Small intestine (tissue), 7 donors: ENCODE data around the gene CD72. TPM values are rescaled to one million over a fixed set of nuclear protein-coding genes. Genes with fewer than 3 reads are reported as not detected.
"Not testable (repeated sequence)": the region's sequence is repeated elsewhere in the genome, so short reads cannot be mapped to it uniquely, and the experiment has no call there.

Experiments
- DNase-seq, 2 donors: peaks; one replicate each; pipeline versions ENCODE4 v3.0.0 to v3.0.0-alpha.2; 2013
- FAIRE-seq: peaks from 2 replicates; lab custom pipeline; 2012; peaks lifted over from hg19 to GRCh38; lab: Jason Lieb, UNC
- H3K27ac ChIP-seq, 3 donors: one replicate each; pipeline ENCODE4 v1.5.1; 2013; ENCODE audit warnings: low read length in 2 of 3, mild to moderate bottlenecking in 2 of 3, control low read depth in 1 of 3, inconsistent platforms in 1 of 3, low read depth in 1 of 3, moderate library complexity in 1 of 3
- H3K27me3 ChIP-seq, 3 donors: one replicate each; pipeline ENCODE4 v1.6.1; 2013; ENCODE audit warnings: low read length in 3 of 3, inconsistent platforms in 1 of 3; ENCODE audit not compliant: control insufficient read depth in 3 of 3, insufficient read depth in 3 of 3
- H3K36me3 ChIP-seq, 3 donors: one replicate each; pipeline ENCODE4 v1.6.1; 2013; ENCODE audit warnings: low read length in 3 of 3, inconsistent platforms in 1 of 3, low read depth in 1 of 3, mild to moderate bottlenecking in 1 of 3, moderate library complexity in 1 of 3; ENCODE audit not compliant: control insufficient read depth in 3 of 3, insufficient read depth in 2 of 3
- H3K4me1 ChIP-seq, 3 donors: one replicate each; pipeline ENCODE4 v1.6.1; 2013; ENCODE audit warnings: low read length in 2 of 3, inconsistent platforms in 1 of 3, low read depth in 1 of 3, mild to moderate bottlenecking in 1 of 3, moderate library complexity in 1 of 3; ENCODE audit not compliant: control insufficient read depth in 3 of 3, insufficient read depth in 2 of 3
- H3K4me3 ChIP-seq, 3 donors: one replicate each; pipeline ENCODE4 v1.5.1; 2013; ENCODE audit warnings: low read length in 3 of 3, control low read depth in 1 of 3, inconsistent platforms in 1 of 3, low read depth in 1 of 3, mild to moderate bottlenecking in 1 of 3, moderate library complexity in 1 of 3
- H3K9me3 ChIP-seq, 2 donors: one replicate each; pipeline ENCODE4 v1.6.1; 2013; ENCODE audit warnings: low read depth in 1 of 2, low read length in 1 of 2; ENCODE audit not compliant: control insufficient read depth in 2 of 2, insufficient read depth in 1 of 2
- WGBS, 3 donors: extraction: QIAGEN DNeasy Blood & Tissue Kit; methylation state at CpG; one replicate each; pipeline ENCODE4 v1.1.7; 2013; 5-methylcytosine and 5-hydroxymethylcytosine counted together
- polyA plus RNA-seq, 4 donors: library from polyadenylated mRNA; stranded (reverse) in 3 of 4; unstranded in 1 of 4; fragments of 200-250 nt in 3 of 4; fragments of 120-200 nt in 1 of 4; gene quantifications; one replicate each; pipeline versions ENCODE4 v1.2.1 to v1.2.3, GENCODE V29; 2013
- donor health status: healthy with polysubstance abuse.
- donor health status: control.
- donor health status: control.
- donor health status: Bipolar disorder and iron deficiency.
- donor health status: healthy.

CD72 gene
- polyA plus RNA-seq, 4 donors = 0.54 to 2.3 (median 1.6) TPM

DNA sequence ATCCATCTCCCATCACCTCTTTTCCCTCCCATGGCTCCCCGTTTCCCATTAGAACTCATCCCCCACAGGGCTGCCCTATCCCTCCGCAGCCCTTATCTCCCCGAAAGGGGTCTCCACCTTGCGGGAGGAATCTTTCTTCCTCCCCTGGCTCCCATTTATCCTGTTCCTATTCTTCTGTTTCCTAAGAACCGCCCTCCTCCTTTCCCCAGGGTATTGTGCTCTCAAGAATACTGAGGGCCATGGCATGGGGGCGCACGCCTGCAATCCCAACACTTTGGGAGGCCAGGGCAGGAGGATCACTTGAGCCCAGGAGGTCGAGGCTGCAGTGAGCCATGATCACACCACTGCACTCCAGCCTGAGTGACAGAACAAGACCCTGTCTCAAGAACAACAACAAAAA lies 665 bp downstream of the CD72 start:
- no peak for FAIRE-seq
- DNase-seq = no peak
- peak overlapping the region; percentile 30 to 41 (median 36) for H3K4me3 ChIP-seq
- peaks cover 0 to 11% (median 0%) of the 10 kb centered on the region in 3 donors for H3K4me1 ChIP-seq
- peak overlapping the region in 1 of 3 donors; percentile 74 for H3K27ac ChIP-seq
- no peaks in the 10 kb centered on the region for H3K9me3 ChIP-seq
- peaks cover 0 to 23% (median 0%) of the 10 kb centered on the region in 3 donors for H3K27me3 ChIP-seq
- 69 to 76% (median 71%) methylated on average over 8 of the region's 8 CpGs for WGBS, 3 donors
- H3K36me3 ChIP-seq = no peaks in the 10 kb centered on the region

DNA sequence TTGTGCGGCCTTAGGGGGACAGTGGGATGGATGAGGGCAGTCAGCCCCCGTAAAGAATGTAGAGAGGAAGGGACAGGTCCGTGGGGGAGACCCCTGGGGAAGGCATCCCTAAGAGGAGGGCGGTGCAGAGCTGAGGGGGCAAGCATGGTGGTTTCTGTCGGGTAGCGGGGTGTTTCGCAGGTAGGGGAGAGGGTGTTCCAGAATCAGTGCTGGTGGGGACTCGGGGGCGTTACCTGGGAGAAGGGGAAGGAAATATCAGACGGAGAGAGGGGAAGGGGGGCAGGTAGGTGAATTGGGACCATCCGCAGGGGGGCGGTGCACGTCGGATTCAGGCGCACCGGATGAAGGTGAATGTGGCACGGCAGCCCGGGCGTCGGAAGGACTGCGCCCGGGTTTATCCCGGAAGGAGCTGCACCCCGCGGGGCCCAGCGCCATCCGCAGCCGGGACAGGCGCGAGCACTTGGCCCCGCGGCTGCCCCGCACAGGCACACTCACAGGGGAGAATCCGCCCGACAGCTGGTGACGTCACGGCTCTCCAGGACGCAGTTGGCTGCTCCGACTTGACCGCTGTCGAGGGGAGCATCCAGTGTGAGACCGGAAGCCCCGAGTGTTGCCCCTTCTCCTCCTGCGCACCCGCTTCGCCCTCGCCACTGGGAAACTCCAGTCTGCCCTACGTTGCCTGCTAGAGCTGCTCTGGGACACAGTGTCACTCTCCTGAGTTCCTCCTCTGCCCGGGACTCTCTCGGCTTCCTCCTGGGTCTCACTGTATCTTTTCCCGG lies 1.3 kb downstream of the CD72 start:
- peaks cover 0 to 23% (median 0%) of the 10 kb centered on the region in 3 donors for H3K27me3 ChIP-seq
- peak overlapping the region in 2 of 3 donors; percentile 6 to 61 for H3K27ac ChIP-seq
- DNase-seq (peak; percentile 51 to 79), FAIRE-seq (no peak)
- H3K9me3 ChIP-seq = no peaks in the 10 kb centered on the region
- H3K36me3 ChIP-seq = no peaks in the 10 kb centered on the region
- peak overlapping the region; percentile 30 to 41 (median 36) for H3K4me3 ChIP-seq
- H3K4me1 ChIP-seq = peaks cover 0 to 11% (median 0%) of the 10 kb centered on the region in 3 donors
- WGBS, 3 donors = 7 to 15% (median 11%) methylated on average over 39 to 51 of the region's 51 CpGs

DNA sequence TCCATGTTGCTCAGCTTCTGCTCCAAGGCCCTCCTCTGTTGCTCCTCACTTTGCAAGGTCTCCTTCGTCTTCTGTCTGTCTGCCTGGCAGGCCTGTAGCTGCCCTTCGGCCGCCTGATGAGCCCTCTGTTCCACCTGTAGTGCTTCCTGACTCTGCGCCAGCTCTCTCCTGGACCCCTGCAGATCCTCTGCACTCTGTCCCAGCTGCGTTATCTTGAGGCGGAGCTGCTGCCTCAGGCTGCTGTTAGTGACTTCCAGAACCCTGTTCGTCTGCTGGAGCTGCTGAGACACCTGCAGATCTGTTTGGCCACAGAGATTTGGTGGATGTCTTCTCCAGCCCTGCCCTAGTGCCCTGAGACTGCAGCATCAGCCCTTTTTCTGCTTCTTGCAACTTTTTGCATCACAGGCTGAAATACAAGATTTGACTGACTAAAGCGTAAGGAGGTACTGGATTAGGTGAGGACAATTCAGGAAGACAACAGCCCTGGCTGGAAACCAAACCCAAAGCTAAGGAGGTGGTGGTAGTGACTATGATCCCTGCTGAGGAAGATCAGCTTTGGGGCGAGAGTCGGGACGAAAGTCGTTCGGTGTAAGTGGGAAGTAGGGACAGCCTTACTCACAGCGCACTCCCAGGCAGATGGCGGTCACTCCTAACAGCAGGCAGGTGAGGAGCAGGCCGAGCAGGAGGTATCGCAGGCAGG lies 2.1 kb downstream of the CD72 start:
- DNase-seq (no peak), FAIRE-seq (no peak)
- Histone ChIP-seq H3K27ac (no peak overlapping the region), H3K27me3 (peaks cover 0 to 23% (median 0%) of the 10 kb centered on the region in 3 donors), H3K4me1 (peaks cover 0 to 11% (median 0%) of the 10 kb centered on the region in 3 donors), H3K4me3 (no peak overlapping the region), H3K9me3 (no peaks in the 10 kb centered on the region), H3K36me3 (no peaks in the 10 kb centered on the region)
- 80 to 87% (median 85%) methylated on average over 17 of the region's 17 CpGs for WGBS, 3 donors

DNA sequence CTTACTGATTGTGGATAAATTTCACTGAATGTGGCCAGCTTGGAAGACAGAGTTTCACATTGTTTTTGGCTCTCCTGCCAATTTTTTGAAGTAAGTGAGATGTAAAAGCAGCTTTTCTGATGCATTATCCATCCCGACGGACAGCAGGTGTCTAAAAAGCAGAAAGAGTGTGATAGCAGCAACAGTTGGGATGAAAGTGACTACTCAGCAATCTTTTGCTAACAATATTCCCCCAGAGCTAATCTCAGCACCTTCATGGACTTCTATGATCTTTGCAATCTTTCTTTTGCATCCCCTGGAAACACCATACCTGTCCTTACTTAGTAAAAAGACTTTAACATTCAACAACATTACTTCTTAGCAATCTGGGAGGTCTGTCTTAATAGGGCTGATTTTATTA lies 5.4 kb downstream of the CD72 start:
- no peak overlapping the region for H3K4me3 ChIP-seq
- H3K4me1 ChIP-seq = peaks cover 0 to 11% (median 0%) of the 10 kb centered on the region in 3 donors
- DNase-seq (no peak), FAIRE-seq (no peak)
- H3K27me3 ChIP-seq = peaks cover 0 to 23% (median 0%) of the 10 kb centered on the region in 3 donors
- no peak overlapping the region for H3K27ac ChIP-seq
- peaks cover 0 to 29% (median 11%) of the 10 kb centered on the region in 3 donors for H3K36me3 ChIP-seq
- 91 to 98% (median 95%) methylated on average over 2 of the region's 2 CpGs for WGBS, 3 donors
- H3K9me3 ChIP-seq = no peaks in the 10 kb centered on the region

DNA sequence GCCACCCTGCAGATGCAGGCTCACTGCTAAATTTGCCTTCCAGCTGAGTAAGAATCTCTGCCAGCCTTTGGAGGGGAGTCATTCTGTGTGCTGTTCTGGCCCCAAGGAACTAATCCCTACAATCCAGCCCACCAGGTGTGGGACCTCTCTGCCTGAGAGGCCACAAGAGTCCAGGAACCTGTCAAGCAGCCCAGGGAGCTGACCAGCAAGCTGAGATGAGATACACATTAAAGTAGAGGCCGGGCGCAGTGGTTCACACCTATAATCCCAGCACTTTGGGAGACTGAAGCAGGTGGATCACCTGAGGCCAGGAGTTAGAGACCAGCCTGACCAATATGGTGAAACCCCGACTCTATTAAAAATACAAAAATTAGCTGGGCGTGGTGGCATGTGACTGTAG lies 6.1 kb downstream of the CD72 start:
- not testable (repeated sequence) for H3K4me3 ChIP-seq, DNase-seq, H3K27ac ChIP-seq, H3K4me1 ChIP-seq, FAIRE-seq, H3K9me3 ChIP-seq
- 89 to 93% (median 91%) methylated on average over 4 of the region's 4 CpGs for WGBS, 3 donors
- H3K36me3 ChIP-seq = peaks cover 0 to 37% (median 11%) of the 10 kb centered on the region in 3 donors
- H3K27me3 ChIP-seq = peaks cover 0 to 16% (median 0%) of the 10 kb centered on the region in 3 donors

DNA sequence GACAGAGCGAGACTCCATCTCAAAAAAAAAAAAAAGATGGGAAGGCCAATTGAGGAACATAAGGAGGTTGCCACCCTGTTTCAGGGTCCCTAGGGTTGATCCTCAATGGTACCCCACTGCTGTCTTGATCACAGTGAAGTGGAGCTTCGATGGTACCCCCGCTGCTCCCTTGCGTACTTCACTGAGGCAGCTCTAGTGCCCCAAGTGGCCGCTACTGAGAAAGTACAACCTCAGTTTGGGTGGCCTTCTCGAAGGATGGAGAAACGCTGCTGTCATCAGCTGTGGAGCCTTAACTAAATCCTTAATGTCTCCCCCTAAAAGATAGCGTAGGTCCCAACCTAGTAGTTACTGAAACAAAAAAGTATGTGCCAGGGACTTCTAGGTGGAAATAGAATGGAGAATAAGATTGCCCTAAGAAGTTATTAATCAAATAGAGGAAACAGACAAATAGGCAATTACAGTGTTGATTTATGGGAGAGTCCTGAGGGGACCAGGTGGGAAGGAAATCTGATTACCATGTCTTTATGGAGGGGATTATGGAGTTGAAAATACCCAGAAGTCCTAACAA lies 6.9 kb downstream of the CD72 start:
- 15 to 17% (median 16%) methylated on average over 8 of the region's 8 CpGs for WGBS, 3 donors
- FAIRE-seq (no peak), DNase-seq (peak; percentile 47 to 52)

DNA sequence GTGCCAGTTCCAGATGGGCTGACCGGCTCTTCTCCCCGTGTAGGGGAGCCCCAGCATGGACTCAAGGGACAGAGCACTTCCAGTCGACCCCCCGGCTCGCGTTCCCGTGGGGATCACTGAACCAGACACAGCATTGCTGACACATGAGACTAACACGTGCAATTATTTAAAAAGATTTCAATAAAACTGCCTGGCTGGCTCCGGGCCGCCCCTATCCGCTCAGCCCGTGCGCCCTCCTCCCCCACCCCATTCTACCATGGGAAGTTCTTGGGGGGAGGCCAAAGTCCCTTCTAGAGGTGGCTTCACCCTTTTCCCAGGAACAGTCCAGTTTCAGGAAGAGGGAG lies 8.4 kb downstream of the CD72 start:
- H3K4me3 ChIP-seq = no peak overlapping the region
- no peak overlapping the region for H3K27ac ChIP-seq
- no peak for FAIRE-seq
- WGBS, 3 donors = 73 to 87% (median 81%) methylated on average over 13 of the region's 13 CpGs
- no peaks in the 10 kb centered on the region for H3K9me3 ChIP-seq
- peaks cover 0 to 11% (median 0%) of the 10 kb centered on the region in 3 donors for H3K4me1 ChIP-seq
- H3K36me3 ChIP-seq = peaks cover 0 to 40% (median 11%) of the 10 kb centered on the region in 3 donors
- no peak for DNase-seq
- H3K27me3 ChIP-seq = no peaks in the 10 kb centered on the region

More for the DNA sequence above, 6.9 kb downstream of the CD72 start:
- Histone ChIP-seq H3K4me3 (no peak overlapping the region), H3K27ac (no peak overlapping the region), H3K4me1 (peaks cover 0 to 7% (median 0%) of the 10 kb centered on the region in 3 donors), H3K9me3 (no peaks in the 10 kb centered on the region), H3K36me3 (peaks cover 0 to 40% (median 11%) of the 10 kb centered on the region in 3 donors), H3K27me3 (peaks cover 0 to 9% (median 0%) of the 10 kb centered on the region in 3 donors)
